GM19025 (cell line): ENCODE data around the gene FIGLA.

Experiments
- ATAC-seq: cut with Tn5 transposase; IDR thresholded peaks from one replicate; pipeline ENCODE4 v1.9.1; 2021; ENCODE audit warnings: mild to moderate bottlenecking, low read depth, moderate library complexity; ENCODE audit not compliant: unreplicated experiment

FIGLA gene, protein sequence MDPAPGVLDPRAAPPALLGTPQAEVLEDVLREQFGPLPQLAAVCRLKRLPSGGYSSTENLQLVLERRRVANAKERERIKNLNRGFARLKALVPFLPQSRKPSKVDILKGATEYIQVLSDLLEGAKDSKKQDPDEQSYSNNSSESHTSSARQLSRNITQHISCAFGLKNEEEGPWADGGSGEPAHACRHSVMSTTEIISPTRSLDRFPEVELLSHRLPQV

DNA sequence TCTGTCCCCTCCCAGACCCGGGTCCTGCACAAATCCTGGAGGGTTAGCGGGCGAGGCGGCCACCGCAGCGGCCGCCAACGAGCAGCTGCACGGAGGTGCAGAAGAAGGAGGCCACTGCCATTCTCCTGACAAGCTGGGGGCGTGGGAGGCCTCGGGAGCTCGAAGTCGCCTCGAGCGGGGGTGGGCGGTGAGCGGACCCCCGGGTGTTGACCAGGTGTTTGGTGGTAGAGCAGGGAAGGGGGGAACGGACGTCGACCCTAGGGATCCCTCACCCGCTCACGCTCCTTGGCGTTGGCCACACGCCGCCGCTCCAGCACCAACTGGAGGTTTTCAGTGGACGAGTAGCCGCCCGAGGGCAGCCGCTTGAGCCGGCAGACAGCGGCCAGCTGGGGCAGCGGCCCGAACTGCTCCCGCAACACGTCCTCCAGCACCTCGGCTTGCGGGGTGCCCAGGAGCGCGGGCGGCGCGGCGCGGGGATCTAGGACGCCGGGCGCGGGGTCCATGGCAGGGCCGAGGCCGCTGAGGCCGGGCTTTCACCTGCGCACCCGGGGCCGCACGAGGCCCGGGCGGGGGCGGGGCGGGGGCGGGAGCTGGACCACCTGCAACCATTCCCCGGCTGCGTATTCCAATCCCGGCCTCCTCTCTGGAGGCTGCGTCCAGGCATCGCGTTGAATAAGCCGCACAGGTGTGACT lies at the start of gene FIGLA:
TSS of gene FIGLA (minus strand) at position 508 of the 693 bp plus-strand sequence. CDS start at position 503, 5 bp downstream.
- ATAC-seq = no peak

DNA sequence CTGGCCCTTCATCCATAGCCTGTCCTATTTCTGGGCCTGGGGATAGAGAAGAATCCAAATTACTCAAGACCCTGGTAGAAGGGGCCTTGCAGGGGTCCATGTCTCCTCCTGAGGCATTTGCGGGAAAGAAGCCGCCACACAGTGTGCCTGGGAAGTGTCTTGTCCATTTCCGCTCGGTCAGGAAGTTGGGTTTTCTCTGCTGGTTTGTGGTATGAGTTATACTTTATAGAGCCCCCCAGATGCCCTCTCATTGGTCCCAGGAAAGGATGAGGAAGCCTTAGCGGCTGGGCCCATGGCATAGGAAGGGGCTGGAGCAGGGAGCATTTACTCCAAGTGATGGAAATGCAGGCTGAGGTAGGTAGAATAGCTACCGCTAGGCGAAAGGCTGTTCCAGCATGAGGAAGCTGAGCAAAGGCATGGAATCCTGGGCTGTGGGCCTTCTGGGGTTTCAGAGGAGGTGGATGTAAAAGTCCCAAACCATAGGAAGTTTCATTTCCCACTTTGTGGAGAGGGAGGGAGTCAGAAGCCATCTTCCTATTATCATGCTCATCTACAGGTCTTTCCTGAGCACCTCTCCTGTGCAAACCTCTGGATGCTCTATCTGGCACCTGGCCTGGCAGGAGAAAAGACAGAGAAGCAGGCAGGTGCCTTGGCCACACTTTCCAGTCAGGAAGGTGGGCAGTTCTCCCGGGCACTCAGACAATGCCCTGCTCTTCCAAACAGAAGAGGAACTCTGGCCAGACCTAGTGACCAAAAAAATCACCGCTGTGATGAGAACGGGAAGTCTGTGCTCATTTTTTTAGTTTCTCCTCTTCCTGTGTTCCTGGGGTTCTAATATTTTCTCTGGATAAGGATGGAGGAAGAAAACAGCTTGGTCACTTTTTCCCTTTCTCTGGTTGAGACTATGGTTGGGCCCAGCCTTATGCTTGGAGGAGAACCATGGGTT lies 47.8 kb upstream of the FIGLA start:
- ATAC-seq = no peak

DNA sequence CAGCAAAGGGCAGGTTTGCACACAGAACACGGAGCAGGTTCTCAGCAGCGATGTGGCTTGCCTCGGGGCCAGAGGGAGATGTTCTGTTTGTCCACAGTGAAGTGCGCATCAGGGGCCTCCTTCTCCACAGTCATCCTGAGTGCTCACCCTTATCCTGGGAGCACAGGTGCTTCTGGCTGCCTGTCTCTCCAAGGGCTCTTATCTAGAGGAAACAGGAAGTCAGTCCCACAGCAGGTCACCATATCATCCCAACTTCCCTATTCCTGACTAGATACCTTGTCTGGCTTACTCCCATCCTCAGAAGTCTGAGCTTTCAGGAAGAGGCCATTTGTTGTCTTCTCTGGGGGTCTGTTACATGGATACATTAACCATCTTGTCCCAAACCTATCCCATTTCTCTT lies 45.2 kb upstream of the FIGLA start, which contains the start of gene CD207:
TSS of gene CD207 (minus strand) at position 174 of the 400 bp plus-strand sequence. CDS start at position 134, 40 bp downstream.
- no peak for ATAC-seq

DNA sequence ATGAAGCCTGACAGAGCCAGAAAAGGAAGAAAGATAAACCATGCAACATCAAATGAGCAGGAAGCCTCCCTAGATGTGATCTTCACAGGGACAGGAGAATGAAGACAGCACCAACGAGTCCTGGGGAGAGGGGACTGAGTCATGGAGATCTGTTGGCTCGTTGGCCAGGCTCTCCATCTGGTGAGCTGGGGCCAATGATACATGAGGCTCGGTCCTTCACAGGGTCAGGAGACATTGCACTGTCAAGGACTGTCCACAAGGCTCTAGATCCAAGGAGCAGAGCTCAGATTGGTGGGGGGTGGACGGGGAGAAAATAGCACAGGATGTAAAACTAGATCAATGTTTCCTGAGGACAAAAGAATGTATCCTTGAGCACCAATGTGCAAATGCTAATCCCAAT lies 44.4 kb upstream of the FIGLA start:
- no peak for ATAC-seq

DNA sequence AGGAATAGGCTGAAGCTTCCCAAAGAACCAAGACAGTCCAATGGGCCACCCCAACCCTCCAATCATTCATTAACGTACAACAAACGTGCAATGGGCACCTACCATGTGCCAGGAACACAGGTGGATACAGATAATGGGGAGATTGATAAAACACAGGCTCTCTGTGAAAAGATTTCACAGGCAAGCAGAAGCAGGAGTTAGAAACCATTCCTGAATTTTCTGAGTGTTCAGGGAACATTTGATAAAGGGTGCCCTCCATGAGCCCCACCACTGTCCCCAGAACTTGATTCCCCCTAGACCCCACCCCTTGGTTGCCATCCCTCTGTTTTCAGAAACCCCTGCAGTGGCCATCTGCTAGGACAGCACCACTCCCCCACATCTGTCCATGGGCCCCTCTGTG lies 43.7 kb upstream of the FIGLA start:
- ATAC-seq = no peak

DNA sequence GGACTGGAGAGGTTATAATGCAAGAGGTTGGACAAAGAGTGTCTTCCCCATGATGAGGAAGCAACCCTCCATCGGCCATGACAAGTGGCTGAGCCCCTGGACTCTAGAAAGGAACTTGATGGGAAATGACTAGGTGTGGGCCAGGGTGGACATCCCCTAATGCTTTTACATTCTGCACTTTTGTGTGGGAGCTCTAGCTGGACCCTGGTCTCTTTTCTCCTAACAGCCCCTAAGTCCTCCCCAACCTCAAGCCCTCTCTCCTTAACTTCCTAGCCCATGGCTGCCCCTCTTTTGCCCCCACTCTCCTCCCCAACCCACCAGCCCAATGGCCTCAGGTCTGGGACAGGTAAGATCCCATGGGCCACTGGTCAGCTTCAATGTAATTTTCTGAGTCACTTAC lies 42.8 kb upstream of the FIGLA start:
- no peak for ATAC-seq

DNA sequence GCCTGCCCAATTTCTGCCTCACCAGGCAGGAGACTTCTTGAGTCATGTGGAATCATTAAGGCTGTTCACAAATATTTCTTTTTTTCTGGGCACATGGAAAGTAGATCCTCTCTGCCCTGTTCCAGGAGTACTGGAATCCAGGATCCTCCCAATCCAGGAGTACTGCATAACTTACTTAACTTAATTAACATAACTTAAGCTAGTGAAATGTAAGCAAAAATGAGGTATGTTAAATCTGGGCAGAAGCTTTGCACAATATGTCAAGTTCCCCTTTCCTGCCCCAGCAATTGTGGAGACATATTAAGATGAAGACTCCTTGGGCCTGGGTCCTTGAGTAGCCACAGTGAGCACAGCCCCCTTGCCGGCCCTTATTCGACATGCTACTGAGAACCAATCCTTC lies 41.9 kb upstream of the FIGLA start:
- ATAC-seq = no peak

DNA sequence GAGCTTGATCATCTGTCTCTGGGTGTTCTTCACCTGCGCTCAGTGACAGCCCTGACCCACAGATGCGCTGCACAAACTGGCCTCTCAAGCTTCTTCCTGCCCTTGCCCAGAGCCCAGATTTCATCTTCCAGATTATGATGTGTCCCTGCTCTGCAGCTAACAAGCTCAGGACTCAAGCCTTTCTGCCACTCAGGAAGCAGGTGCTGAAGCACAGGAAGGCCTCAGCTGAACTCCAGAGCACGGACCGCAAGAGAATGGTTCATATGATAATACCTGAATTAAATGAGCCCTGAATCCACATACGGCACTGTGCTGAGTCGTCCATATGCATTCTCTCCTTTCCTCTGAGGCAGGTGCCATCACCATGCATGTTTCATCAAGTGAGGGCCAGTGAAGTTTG lies 41.4 kb upstream of the FIGLA start:
- ATAC-seq = no peak

DNA sequence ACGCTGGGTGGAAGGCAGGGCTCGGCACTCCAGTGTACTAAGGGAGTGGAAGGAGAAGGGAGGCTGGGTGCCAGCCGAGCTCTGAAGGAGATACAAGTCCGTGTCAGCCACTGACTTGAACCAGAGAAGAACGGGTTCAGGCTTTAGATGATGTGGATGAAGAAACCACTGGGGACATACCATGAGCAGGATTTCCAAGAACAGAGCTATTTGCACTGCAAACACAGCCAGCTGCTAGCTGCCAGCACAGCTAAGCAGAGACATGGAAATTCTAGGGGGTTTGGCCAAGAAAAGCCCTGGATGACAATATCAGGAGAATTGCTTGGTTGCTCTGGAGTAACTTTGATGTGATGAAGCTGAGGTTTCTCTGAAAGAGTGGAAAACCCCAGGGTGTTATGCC lies 39.9 kb upstream of the FIGLA start:
- no peak for ATAC-seq

DNA sequence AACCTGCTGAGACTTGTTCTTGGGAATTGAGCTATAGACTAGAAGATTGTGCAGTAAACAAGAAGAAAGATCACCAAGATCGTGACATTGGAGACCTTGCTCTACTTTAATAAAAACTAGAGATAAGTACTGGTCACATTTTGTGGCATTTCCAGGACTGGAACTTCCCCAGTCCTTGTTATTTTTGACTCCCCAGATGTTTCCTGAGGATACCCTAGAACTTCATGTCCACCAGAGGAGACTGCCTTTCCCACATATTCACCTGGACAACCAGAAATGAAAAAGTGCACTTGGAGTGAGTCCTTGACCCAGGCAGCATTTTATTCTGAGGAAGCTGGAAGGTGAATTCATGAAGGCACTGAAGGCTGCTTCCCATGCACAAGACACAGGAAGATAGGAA lies 39.5 kb upstream of the FIGLA start:
- no peak for ATAC-seq

DNA sequence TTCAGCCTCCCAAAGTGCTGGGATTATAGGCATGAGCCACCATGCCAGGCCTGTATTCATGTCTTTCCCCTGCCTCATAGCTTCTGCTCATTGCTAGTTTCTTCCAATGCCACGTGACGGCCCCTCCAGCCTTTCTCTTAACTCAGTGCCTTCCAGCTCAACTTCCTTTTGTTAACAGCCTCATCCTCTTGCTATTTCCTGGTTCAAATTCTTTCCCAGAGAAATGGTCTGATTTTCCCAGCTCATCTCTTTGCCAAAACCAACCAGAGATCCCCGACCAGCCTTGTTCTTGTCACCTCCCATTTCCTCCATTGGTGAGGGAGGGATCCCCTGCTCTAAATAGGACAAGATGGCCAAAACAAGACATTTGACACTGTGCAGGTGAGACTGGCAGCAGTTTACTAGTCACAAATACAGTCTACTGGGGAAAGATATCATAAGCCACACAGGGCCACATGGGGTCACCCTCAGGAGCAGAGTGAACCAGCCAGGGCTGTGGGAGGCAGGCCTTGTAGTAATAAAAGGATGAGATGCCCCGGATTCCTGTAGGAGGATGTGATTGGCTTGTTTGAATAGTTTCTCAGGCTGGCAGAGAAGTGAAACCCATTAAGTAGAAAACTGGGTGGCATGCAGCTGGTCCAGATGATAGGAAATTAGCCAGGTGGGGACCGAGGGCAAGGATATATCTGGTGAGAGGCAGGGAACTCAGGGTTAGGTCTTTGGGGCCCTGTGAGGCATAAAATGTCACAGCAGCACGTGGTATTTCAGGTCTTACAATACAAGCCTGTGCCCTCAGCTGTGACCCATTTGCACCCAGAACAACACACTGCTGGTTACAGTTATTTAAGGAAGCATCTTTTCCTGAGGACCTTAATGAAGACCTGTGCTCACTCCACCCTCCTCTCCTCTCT lies 38.7 kb upstream of the FIGLA start:
- ATAC-seq = no peak

DNA sequence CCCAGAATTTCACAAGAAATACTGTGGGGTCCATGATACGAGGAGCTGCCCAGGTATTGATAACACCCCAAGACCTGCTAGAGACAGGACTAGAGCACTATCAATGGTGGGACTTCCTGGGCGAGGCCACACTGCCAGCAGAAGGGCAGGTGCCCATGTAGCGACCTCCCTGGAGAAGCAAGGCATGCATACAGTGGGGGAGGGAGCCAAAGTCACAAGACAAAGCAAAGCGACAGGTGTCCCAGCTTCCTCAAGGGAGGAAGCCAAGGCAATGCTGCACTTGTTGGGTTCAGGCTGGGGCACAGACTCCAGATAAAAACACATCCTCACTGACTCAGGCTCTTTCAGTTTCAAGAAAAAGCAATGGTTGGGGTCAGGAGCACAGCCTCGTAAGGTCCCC lies 37.7 kb upstream of the FIGLA start:
- ATAC-seq = no peak

DNA sequence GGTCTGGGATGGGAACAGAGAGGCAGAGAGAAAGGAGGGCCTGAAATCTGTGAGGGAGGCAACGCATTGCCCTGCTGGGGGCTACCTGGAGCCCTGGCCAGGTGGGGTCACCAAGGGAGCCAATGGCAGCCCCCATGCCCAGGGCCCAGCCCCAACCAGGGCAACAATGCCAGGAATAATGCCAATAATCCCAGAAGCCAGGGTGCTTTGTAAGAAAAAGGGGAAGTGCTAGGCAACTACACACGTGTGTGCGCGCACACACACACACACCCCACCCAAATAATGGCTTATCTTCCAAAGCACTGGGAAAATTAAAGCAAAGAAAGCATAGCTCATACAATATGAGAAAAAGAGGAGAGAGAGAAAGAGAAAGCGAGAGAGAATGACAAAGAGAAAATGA lies 36.9 kb upstream of the FIGLA start:
- no peak for ATAC-seq

DNA sequence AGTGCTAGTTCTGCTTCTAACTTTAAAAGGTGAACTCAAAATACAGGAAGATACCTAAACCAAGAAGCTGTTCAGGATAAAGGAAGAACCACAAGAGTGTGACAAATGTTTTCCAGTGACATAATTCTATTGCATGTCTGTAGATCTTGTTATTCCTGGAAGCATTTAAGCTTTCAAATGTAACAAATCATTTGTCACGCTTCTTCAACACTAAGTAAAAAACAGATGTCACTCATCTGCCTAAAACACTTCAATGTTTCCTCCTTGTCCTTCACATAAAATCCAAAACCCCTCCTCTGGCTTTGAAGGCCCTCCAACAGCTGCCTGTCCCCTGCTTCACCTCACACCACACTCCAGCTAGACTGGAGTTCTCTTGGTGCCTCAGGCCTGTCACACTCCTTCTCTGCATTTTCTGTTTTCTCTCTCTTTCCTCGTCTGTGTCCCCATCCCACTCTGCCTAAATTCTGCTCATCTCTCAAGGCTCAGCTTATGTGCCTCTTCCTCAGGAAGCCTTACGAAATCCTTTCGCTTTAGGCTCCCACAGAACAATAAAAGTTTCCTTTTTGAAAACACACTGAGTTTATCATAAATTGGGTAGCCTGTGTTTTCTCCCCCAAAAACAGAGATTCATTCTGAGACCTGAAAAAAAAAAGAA lies 36.4 kb upstream of the FIGLA start:
- ATAC-seq = no peak

DNA sequence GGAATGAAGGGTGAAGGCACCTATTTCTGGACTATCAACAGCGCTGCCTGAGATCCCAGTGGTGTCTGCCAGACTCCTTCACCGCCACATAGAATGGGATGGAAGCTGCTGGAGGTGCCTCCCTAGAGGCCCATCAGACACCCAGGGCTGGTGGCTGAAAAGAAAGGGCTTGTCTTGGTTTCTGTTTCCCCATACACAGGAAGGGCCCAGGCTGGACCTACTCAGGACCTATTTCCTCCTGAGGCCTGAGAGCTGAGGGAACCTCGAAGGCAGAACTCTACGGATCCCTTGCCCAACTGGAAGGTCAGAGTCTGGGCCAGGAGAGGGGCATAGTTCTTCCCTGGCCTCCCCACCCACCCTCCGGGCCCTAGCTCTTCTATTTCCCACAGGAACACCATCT lies 32.8 kb upstream of the FIGLA start:
- no peak for ATAC-seq

DNA sequence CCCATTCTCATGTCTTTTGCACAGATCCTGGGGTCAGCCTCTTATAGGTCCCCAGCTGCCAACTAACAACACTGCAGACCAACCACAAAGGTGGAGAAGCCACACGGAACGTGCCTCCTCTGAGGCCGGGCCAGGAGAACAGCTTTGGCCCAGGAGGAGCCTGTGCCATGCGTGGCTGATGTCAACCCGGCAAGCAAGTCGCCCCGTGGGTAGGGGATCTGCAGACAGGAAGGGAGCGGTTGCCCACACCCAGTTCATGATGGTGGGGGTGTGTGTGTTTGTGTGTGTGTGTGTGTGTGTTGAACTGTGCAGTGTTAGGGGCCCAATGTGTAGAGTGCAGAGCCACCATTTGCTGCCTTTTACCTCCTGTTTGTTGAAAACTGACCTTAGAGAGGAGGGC lies 32.4 kb upstream of the FIGLA start:
- no peak for ATAC-seq

DNA sequence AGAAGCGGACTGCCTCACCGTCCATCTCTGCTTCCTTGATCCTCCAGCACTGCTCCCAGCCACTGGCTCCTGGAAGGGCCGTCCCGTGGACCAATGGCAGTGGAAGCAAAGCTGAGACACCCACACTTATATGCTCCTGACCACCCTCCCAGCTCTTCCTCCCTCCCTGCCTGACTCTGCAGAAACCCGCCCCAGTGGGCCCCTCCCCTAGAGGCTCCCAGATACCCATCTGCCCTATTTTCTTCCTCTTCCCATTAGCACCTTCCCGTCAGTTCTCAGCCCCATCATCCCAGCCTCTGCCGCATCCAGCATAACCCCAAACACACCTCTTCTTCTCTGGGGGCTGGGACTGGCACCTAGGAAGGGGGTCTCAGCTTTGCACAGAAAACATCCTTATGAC lies 30.1 kb upstream of the FIGLA start, which contains the start of gene CLEC4F:
TSS of gene CLEC4F (minus strand) at position 101 of the 400 bp plus-strand sequence. CDS start at position 25, 76 bp downstream.
- no peak for ATAC-seq

DNA sequence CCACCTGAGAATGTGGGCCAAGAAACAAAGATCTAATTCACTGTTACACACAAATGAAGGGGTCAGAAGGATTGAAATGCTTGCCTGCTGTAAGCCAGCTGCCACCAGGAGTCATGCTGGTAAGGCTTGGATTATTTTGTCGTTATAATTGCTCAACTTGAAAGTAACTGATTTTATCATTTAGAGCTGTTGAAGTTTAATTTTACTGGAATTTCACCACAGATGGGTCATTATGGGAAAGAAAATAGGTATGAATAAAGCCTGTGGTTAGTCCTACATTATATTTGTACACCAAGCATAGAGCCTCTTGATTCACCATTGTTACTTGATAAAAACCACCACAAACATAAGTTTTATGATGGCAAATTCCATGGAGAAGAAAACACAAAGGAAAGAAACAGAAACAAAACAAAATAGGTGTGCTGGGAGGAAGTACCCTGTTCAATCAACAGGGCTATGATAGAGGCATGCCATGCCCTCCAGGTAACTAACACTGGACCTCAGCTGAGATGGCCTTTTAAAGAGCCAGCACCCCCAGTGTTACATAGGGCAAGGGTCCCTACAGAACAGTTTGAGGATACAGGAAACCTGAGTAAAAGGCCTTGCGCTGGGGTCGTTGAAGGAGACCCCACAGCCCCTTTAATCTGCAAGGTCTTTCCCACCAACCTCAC lies 27.0 kb upstream of the FIGLA start:
- no peak for ATAC-seq

DNA sequence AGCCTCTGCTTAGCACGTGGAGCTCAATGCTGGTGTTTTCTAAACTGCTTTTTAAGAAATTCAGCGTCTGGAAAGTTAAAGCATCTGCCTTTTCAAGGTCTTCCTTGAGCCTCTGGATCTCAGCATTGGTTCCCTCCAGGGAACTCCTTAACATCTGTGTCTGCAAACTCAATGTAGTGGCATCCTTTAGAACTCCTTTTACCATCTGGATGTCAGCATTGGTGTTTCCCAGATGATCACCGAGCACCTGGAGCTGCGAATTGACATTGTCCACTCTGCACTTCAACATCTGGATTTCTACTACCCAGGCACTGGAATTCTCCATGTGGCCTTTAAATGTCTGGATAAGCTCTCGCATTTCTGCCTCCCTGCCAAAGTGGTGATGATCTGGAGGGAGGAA lies 26.3 kb upstream of the FIGLA start:
- ATAC-seq = no peak
